HCT116 (cell line): ENCODE results near the gene RNF215. TPM values are rescaled to one million over a fixed set of nuclear protein-coding genes. Genes with fewer than 3 reads are reported as not detected.

Experiments
- ATAC-seq: fragments of 200-7000 bp; cut with Tn5 transposase; 2 replicates; pipeline ENCODE4 v1.9.1; 2020; ENCODE audit warnings: mild to moderate bottlenecking, moderate library complexity
- BruUV-seq: library from RNA; stranded (reverse); fragments of 400-500 nt; replicated peaks from 2 replicates; lab custom pipeline; 2021; lab: Mats Ljungman, UMichigan
- CTCF ChIA-PET: fragments of 300-600 bp; sonication (Branson Sonifier 250); formaldehyde crosslinking; loops from one replicate; lab custom pipeline; 2021; ENCODE audit warnings: antibody characterized with exemption; lab: Charles Lee
- POLR2A ChIA-PET: fragments of 300-600, 350-600 bp; sonication (Branson Sonifier 250); formaldehyde crosslinking; loops from one replicate; lab custom pipeline; 2021; ENCODE audit warnings: antibody characterized with exemption; lab: Charles Lee
- RAD21 ChIA-PET, 2 experiments: fragments of 300-600 bp; sonication (Branson Sonifier 250); formaldehyde crosslinking; loops; one replicate each; lab custom pipeline; 2023; ENCODE audit warnings: low total read pairs in 2 of 2; ENCODE audit not compliant: uncharacterized antibody in 2 of 2, unreplicated experiment in 2 of 2, low non-redundant PET in 1 of 2; lab: Charles Lee
- DNase-seq: peaks from one replicate; pipeline ENCODE4 v3.0.0-alpha.2; 2010; ENCODE audit warnings: low read depth, low spot score
- H2AFZ ChIP-seq: fragments of 200-600 bp; shearing (Covaris generic), sonication (generic); 2 replicates; pipeline ENCODE4 v1.6.1; 2017; ENCODE audit warnings: low read depth, mixed run types, mixed read lengths, antibody characterized with exemption, low read length; ENCODE audit not compliant: poor library complexity, severe bottlenecking
- H3K27ac ChIP-seq: 2 replicates; pipeline ENCODE4 v1.5.1; 2012; ENCODE audit warnings: low read depth, low read length
- H3K27me3 ChIP-seq: fragments of 200-600 bp; sonication (generic); 2 replicates; pipeline ENCODE4 v1.6.1; 2016; ENCODE audit warnings: mixed run types, low read length, mixed read lengths; ENCODE audit not compliant: insufficient read depth
- H3K36me3 ChIP-seq, 2 experiments: fragments of 200-500 bp in 1 of 2; fragments of 200-600 bp in 1 of 2; sonication (Bioruptor generic) in 1 of 2; sonication (generic) in 1 of 2; 2 replicates each; pipeline versions ENCODE4 v1.5.1 to v1.6.1; 2014 to 2016; ENCODE audit warnings: low read length in 2 of 2, inconsistent platforms in 1 of 2, mixed read lengths in 1 of 2, mixed run types in 1 of 2; ENCODE audit not compliant: insufficient read depth in 2 of 2, control insufficient read depth in 1 of 2
- H3K4me1 ChIP-seq, 2 experiments: fragments of 200-600 bp in 1 of 2; sonication (generic) in 1 of 2; 2 replicates each; pipeline versions ENCODE4 v1.5.1 to v1.6.1; 2012 to 2017; ENCODE audit warnings: low read length in 2 of 2, inconsistent platforms in 1 of 2, mild to moderate bottlenecking in 1 of 2, mixed read lengths in 1 of 2, mixed run types in 1 of 2, moderate library complexity in 1 of 2; ENCODE audit not compliant: insufficient read depth in 2 of 2, control insufficient read depth in 1 of 2
- H3K4me2 ChIP-seq: fragments of 200-600 bp; sonication (generic); 2 replicates; pipeline ENCODE4 v1.6.1; 2017; ENCODE audit warnings: mixed run types, low read length, mixed read lengths
- H3K4me3 ChIP-seq, 2 experiments: fragments of 200-600 bp in 1 of 2; sonication (generic) in 1 of 2; replicated peaks in 1 of 2; 2 replicates each; pipeline ENCODE4 v1.5.1; 2011 to 2016; ENCODE audit warnings: low read length in 2 of 2, control low read depth in 1 of 2, low read depth in 1 of 2, mild to moderate bottlenecking in 1 of 2, mixed read lengths in 1 of 2, mixed run types in 1 of 2
- H3K79me2 ChIP-seq: fragments of 200-600 bp; sonication (generic); 2 replicates; pipeline ENCODE4 v1.6.1; 2017; ENCODE audit warnings: mild to moderate bottlenecking, mixed run types, low read length, moderate library complexity, mixed read lengths; ENCODE audit not compliant: insufficient read depth
- H3K9ac ChIP-seq: fragments of 200-600 bp; sonication (generic); 2 replicates; pipeline ENCODE4 v1.6.1; 2016; ENCODE audit warnings: low read length, mixed read lengths
- H3K9me2 ChIP-seq: fragments of 200-600 bp; sonication (generic), shearing (Covaris generic); 2 replicates; pipeline ENCODE4 v1.6.1; 2017; ENCODE audit warnings: mixed run types, mild to moderate bottlenecking, moderate library complexity; ENCODE audit not compliant: insufficient read depth
- H3K9me3 ChIP-seq, 2 experiments: fragments of 200-500 bp in 1 of 2; fragments of 200-600 bp in 1 of 2; sonication (Bioruptor generic) in 1 of 2; sonication (generic) in 1 of 2; 2 replicates each; pipeline ENCODE4 v1.6.1; 2014 to 2017; ENCODE audit warnings: low read length in 2 of 2, mixed read lengths in 2 of 2, inconsistent platforms in 1 of 2, low read depth in 1 of 2, mild to moderate bottlenecking in 1 of 2, mixed run types in 1 of 2, moderate library complexity in 1 of 2; ENCODE audit not compliant: control insufficient read depth in 1 of 2, insufficient read depth in 1 of 2
- H4K20me1 ChIP-seq: fragments of 200-600 bp; sonication (generic), shearing (Covaris generic); 2 replicates; pipeline ENCODE4 v1.6.1; 2017; ENCODE audit warnings: mixed run types, mild to moderate bottlenecking, moderate library complexity; ENCODE audit not compliant: insufficient read depth
- CEBPB ChIP-seq: IDR thresholded peaks from 2 replicates; pipeline ENCODE4 v1.6.1; 2012; ENCODE audit warnings: low read depth
- ELF1 ChIP-seq: IDR thresholded peaks from 2 replicates; pipeline ENCODE4 v1.6.1; 2012; ENCODE audit warnings: low read depth, borderline replicate concordance
- EZH2 ChIP-seq: fragments of 200-600 bp; sonication (generic); IDR thresholded peaks from 2 replicates; pipeline ENCODE4 v1.6.1; 2017; ENCODE audit warnings: antibody characterized with exemption, mixed run types
- FOSL1 ChIP-seq: IDR thresholded peaks from 2 replicates; pipeline ENCODE4 v1.6.1; 2012; ENCODE audit warnings: low read depth
- POLR2A ChIP-seq: IDR thresholded peaks from 2 replicates; pipeline ENCODE4 v1.7.0; 2011; ENCODE audit warnings: borderline replicate concordance; ENCODE audit not compliant: insufficient read depth, insufficient read length; ENCODE audit errors: extremely low read depth
- POLR2AphosphoS5 ChIP-seq: IDR thresholded peaks from 2 replicates; pipeline ENCODE4 v1.6.1; 2011; ENCODE audit warnings: mild to moderate bottlenecking, low read depth, low read length, moderate library complexity
- RAD21 ChIP-seq: IDR thresholded peaks from 2 replicates; pipeline ENCODE4 v1.6.1; 2012; ENCODE audit warnings: low read depth, mild to moderate bottlenecking
- SIN3A ChIP-seq: IDR thresholded peaks from 2 replicates; pipeline ENCODE4 v1.6.1; 2012; ENCODE audit warnings: low read depth
- SRF ChIP-seq: IDR thresholded peaks from 2 replicates; pipeline ENCODE4 v1.6.1; 2012; ENCODE audit warnings: low read depth
- YY1 ChIP-seq: IDR thresholded peaks from 2 replicates; pipeline ENCODE4 v1.6.1; 2011; ENCODE audit warnings: low read length, low read depth, moderate library complexity, mild to moderate bottlenecking; ENCODE audit not compliant: insufficient replicate concordance; ENCODE audit errors: extremely low read depth
- ZFX ChIP-seq: fragments of 450-650 bp; IDR thresholded peaks from 2 replicates; pipeline ENCODE4 v1.6.1; 2017
- ZNF274 ChIP-seq: fragments of 200-500 bp; sonication (Bioruptor generic); IDR thresholded peaks from 2 replicates; pipeline ENCODE4 v1.6.1; 2014; ENCODE audit warnings: mild to moderate bottlenecking, low read depth, low read length, inconsistent platforms
- intact Hi-C: fragments of 100-400 bp; cut with micrococcal nuclease; formaldehyde crosslinking; loops from 2 replicates; pipeline ENCODE4 v1.10.0; 2022
- total RNA-seq: library from RNA; stranded (reverse); gene quantifications from one replicate; pipeline ENCODE4 v1.2.1, GENCODE V29; 2021; ENCODE audit not compliant: unreplicated experiment
- TF ChIP-seq, protein P1 (sequence below): IDR thresholded peaks from 2 replicates; pipeline ENCODE4 v1.6.1; 2012
- TF ChIP-seq, protein P2 (sequence below), 3 experiments: fragments of 200-600 bp in 1 of 3; sonication (generic) in 1 of 3; IDR thresholded peaks in 2 of 3; conservative IDR thresholded peaks in 1 of 3; 2 replicates each; pipeline ENCODE4 v1.5.1; 2012 to 2017; ENCODE audit warnings: low read depth in 2 of 3, low read length in 2 of 3, antibody characterized with exemption in 1 of 3, borderline replicate concordance in 1 of 3, control low read depth in 1 of 3, mild to moderate bottlenecking in 1 of 3, mixed read lengths in 1 of 3, mixed run types in 1 of 3, moderate library complexity in 1 of 3; ENCODE audit not compliant: insufficient read depth in 1 of 3
- TF ChIP-seq, protein P3 (sequence below): IDR thresholded peaks from 2 replicates; pipeline ENCODE4 v1.6.1; 2012; ENCODE audit warnings: low read depth
- TF ChIP-seq, protein P4 (sequence below): IDR thresholded peaks from 2 replicates; pipeline ENCODE4 v1.6.1; 2012

Gene RNF215
- total RNA-seq, 1 experiment from 2014 or later, result 20.2 TPM

DNA sequence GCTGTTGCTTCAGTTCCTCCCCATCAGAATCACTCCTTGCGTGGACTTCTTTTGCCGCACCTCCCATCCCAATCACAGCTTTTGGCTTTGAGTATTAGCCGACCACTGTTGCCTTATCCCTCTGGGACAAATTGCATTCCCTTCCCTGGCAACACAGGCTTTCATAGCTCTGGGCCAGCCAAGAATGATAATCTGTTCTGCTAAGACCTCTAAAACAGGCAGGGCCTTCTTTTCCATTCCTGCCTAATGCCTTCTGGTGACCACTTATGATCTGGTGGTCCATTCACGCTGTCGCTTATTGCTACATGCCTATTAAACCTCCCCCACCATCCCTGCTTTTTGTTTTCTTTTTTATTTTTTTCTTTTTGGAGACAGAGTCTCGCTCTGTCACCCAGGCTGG lies 19.2 kb upstream of the RNF215 start:
- Histone ChIP-seq H3K27me3 (no peaks in the 10 kb centered on the region), H3K9ac (no peak overlapping the region), H3K4me1 (peaks cover 13 to 43% of the 10 kb centered on the region in 2 experiments), H3K27ac (no peak overlapping the region), H3K79me2 (peaks cover 20% of the 10 kb centered on the region), H3K36me3 (peaks cover 27 to 40% of the 10 kb centered on the region in 2 experiments; a peak in 3 of 4 replicates), H3K9me2 (no peaks in the 10 kb centered on the region), H3K4me2 (no peak overlapping the region), H2AFZ (no peak overlapping the region), H3K4me3 (no peak overlapping the region), H3K9me3 (no peaks in the 10 kb centered on the region), H4K20me1 (no peaks in the 10 kb centered on the region)
- ChIA-PET RAD21 (no interaction called here), CTCF (interaction anchor here (1.0 kb wide), 1 partner anchor 19 kb away, joined by 3 read pairs; the partner anchor contains the start of gene MTFP1), POLR2A (interaction anchor here (1.3 to 2.0 kb wide), 2 partner anchors 9 to 17 kb away, joined by 5 to 10 read pairs; partner anchors contain the start of gene SEC14L2)
- no TSS peak for BruUV-seq
- intact Hi-C loops, result no loop called here
- DNase-seq (no peak), ATAC-seq (no peak)
- TF ChIP-seq CEBPB, result no peak
- TF ChIP-seq ZNF274, result no peak
- TF ChIP-seq, protein P1, sequence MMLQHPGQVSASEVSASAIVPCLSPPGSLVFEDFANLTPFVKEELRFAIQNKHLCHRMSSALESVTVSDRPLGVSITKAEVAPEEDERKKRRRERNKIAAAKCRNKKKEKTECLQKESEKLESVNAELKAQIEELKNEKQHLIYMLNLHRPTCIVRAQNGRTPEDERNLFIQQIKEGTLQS, result no peak
- no peak for TF ChIP-seq EZH2
- TF ChIP-seq ZFX, result no peak
- TF ChIP-seq SIN3A, result no peak
- TF ChIP-seq, protein P2, sequence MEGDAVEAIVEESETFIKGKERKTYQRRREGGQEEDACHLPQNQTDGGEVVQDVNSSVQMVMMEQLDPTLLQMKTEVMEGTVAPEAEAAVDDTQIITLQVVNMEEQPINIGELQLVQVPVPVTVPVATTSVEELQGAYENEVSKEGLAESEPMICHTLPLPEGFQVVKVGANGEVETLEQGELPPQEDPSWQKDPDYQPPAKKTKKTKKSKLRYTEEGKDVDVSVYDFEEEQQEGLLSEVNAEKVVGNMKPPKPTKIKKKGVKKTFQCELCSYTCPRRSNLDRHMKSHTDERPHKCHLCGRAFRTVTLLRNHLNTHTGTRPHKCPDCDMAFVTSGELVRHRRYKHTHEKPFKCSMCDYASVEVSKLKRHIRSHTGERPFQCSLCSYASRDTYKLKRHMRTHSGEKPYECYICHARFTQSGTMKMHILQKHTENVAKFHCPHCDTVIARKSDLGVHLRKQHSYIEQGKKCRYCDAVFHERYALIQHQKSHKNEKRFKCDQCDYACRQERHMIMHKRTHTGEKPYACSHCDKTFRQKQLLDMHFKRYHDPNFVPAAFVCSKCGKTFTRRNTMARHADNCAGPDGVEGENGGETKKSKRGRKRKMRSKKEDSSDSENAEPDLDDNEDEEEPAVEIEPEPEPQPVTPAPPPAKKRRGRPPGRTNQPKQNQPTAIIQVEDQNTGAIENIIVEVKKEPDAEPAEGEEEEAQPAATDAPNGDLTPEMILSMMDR (IDR thresholded peaks at IDR 0.05 in 2 of 3, conservative IDR thresholded peaks at IDR 0.05 in 1 of 3; ENCODE audit: borderline replicate concordance in 1 of 3, insufficient read depth in 1 of 3, low read depth in 2 of 3, low read length in 2 of 3), result no peak
- TF ChIP-seq RAD21, result no peak
- TF ChIP-seq, protein P3, sequence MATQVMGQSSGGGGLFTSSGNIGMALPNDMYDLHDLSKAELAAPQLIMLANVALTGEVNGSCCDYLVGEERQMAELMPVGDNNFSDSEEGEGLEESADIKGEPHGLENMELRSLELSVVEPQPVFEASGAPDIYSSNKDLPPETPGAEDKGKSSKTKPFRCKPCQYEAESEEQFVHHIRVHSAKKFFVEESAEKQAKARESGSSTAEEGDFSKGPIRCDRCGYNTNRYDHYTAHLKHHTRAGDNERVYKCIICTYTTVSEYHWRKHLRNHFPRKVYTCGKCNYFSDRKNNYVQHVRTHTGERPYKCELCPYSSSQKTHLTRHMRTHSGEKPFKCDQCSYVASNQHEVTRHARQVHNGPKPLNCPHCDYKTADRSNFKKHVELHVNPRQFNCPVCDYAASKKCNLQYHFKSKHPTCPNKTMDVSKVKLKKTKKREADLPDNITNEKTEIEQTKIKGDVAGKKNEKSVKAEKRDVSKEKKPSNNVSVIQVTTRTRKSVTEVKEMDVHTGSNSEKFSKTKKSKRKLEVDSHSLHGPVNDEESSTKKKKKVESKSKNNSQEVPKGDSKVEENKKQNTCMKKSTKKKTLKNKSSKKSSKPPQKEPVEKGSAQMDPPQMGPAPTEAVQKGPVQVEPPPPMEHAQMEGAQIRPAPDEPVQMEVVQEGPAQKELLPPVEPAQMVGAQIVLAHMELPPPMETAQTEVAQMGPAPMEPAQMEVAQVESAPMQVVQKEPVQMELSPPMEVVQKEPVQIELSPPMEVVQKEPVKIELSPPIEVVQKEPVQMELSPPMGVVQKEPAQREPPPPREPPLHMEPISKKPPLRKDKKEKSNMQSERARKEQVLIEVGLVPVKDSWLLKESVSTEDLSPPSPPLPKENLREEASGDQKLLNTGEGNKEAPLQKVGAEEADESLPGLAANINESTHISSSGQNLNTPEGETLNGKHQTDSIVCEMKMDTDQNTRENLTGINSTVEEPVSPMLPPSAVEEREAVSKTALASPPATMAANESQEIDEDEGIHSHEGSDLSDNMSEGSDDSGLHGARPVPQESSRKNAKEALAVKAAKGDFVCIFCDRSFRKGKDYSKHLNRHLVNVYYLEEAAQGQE, result no peak
- TF ChIP-seq ELF1, result no peak
- TF ChIP-seq, protein P4, sequence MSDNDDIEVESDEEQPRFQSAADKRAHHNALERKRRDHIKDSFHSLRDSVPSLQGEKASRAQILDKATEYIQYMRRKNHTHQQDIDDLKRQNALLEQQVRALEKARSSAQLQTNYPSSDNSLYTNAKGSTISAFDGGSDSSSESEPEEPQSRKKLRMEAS, result no peak
- TF ChIP-seq YY1, result no peak
- no peak for TF ChIP-seq SRF
- no peak for TF ChIP-seq POLR2A
- TF ChIP-seq POLR2AphosphoS5, result no peak
- no peak for TF ChIP-seq FOSL1
